Suprapubic skin (tissue), 4 donors: Measurements from ENCODE around the gene HMG20B. TPM values are rescaled to one million over a fixed set of nuclear protein-coding genes. Genes with fewer than 3 reads are reported as not detected.
A peak's percentile ranks its signal among the peaks of the same experiment; 100 is the strongest.

Experiments
- DNase-seq, 2 donors: peaks; one replicate each; pipeline ENCODE4 v3.0.0-alpha.2; 2019; ENCODE audit warnings: low spot score in 2 of 2
- H3K27ac ChIP-seq: fragments of 200-600 bp; sonication (generic); one replicate; pipeline ENCODE4 v1.5.1; 2019
- H3K27me3 ChIP-seq: fragments of 200-600 bp; sonication (generic); one replicate; pipeline ENCODE4 v1.5.1; 2019
- H3K36me3 ChIP-seq: fragments of 200-600 bp; sonication (generic); one replicate; pipeline ENCODE4 v1.5.1; 2019
- H3K4me1 ChIP-seq: fragments of 200-600 bp; sonication (generic); one replicate; pipeline ENCODE4 v1.5.1; 2019
- H3K4me3 ChIP-seq: fragments of 200-600 bp; sonication (generic); one replicate; pipeline ENCODE4 v1.5.1; 2019; ENCODE audit warnings: mild to moderate bottlenecking
- H3K9me3 ChIP-seq: fragments of 200-600 bp; sonication (generic); one replicate; pipeline ENCODE4 v1.5.1; 2019
- EP300 ChIP-seq: sonication (generic); formaldehyde crosslinking; IDR thresholded peaks from one replicate; pipeline ENCODE4 v1.6.1; 2017; ENCODE audit warnings: antibody characterized with exemption
- POLR2A ChIP-seq, 2 donors: fragments of 450-650 bp; IDR thresholded peaks; one replicate each; pipeline ENCODE4 v1.6.1; 2017; ENCODE audit warnings: antibody characterized with exemption in 2 of 2, mild to moderate bottlenecking in 2 of 2, moderate library complexity in 2 of 2
- POLR2AphosphoS5 ChIP-seq, 3 donors: sonication (generic); formaldehyde crosslinking; IDR thresholded peaks; one replicate each; pipeline ENCODE4 v1.6.1; 2017; ENCODE audit warnings: antibody characterized with exemption in 3 of 3
- WGBS: methylation state at CpG from one replicate; pipeline ENCODE4 v1.1.5; 2018; 5-methylcytosine and 5-hydroxymethylcytosine counted together
- total RNA-seq, 4 donors: library from RNA; depleted of rRNA; stranded (reverse); fragments of >200 nt; gene quantifications; one replicate each; pipeline ENCODE4 v1.1.0, GENCODE V29; 2016
- TF ChIP-seq, protein P1 (sequence below), 2 donors: fragments of 200-600 bp in 1 of 2; fragments of 450-650 bp in 1 of 2; sonication (generic) in 1 of 2; IDR thresholded peaks; one replicate each; pipeline ENCODE4 v1.5.1; 2016 to 2019; ENCODE audit warnings: antibody characterized with exemption in 2 of 2, mild to moderate bottlenecking in 1 of 2, moderate library complexity in 1 of 2

Gene HMG20B
- 100 to 1,000 TPM in 3 of 4 donors, 10 to 100 TPM in 1; 87.9 to 135 (median 118) TPM for total RNA-seq

- Histone ChIP-seq H3K27me3 (no peaks in the 10 kb centered on the region), H3K9me3 (no peaks in the 10 kb centered on the region), H3K4me3 (peak within 1 kb of the TSS; percentile 90), H3K4me1 (peaks cover 48% of the 10 kb centered on the region), H3K36me3 (peaks cover 4% of the 10 kb centered on the region), H3K27ac (peak within 1 kb of the TSS; percentile 86)
- DNase-seq, result no peak
- no CpG with 5 or more reads among the region's 30 CpGs for WGBS
- TF ChIP-seq POLR2AphosphoS5 (IDR thresholded peaks at IDR 0.05) (no peak), EP300 (no peak), POLR2A (IDR thresholded peaks at IDR 0.05) (no peak)
- TF ChIP-seq, protein P1, sequence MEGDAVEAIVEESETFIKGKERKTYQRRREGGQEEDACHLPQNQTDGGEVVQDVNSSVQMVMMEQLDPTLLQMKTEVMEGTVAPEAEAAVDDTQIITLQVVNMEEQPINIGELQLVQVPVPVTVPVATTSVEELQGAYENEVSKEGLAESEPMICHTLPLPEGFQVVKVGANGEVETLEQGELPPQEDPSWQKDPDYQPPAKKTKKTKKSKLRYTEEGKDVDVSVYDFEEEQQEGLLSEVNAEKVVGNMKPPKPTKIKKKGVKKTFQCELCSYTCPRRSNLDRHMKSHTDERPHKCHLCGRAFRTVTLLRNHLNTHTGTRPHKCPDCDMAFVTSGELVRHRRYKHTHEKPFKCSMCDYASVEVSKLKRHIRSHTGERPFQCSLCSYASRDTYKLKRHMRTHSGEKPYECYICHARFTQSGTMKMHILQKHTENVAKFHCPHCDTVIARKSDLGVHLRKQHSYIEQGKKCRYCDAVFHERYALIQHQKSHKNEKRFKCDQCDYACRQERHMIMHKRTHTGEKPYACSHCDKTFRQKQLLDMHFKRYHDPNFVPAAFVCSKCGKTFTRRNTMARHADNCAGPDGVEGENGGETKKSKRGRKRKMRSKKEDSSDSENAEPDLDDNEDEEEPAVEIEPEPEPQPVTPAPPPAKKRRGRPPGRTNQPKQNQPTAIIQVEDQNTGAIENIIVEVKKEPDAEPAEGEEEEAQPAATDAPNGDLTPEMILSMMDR (IDR thresholded peaks at IDR 0.05), result no peak
These were observed at the start of gene HMG20B for GRCh38 chr19:3572855-3573161. TSS of gene HMG20B (plus strand) at chr19:3572944. CDS start at chr19:3573310, 366 bp downstream.

DNA sequence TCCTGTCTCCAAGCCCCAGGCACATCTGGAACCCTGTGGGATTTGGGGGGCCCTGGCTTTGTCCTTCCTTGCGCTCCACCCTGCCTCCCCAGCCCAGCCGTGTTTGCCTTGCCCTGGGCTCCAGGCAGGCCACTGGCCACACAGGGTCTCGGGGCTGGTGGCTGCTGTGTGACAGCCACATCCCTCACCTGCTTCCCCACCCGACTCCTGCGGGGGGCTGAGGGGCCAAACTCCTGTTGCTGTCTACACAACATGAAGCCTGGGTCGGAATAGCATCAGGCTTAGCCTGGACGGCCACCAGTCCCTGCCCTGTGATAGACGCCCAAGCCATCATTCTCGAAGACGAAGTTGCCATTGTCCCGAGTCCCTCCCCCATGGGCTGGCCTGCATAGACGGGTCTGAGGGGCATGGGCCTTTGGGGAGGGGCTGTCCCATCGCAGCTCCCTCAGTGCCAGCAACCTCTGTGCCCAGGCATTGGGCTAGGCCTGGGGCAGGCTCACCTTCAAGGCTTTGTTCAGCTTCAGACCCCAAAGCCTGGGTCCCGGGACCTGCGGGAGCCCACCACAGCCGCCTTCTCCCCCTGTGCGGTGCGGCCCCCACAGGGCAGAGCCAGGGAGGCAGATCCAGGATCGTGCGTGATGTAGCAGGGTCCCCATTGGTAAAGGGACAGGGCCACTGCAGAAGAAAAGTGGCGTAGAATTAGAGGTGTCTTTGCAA, 49.2 kb upstream of the HMG20B start:
- peaks cover 72% of the 10 kb centered on the region for H3K36me3 ChIP-seq
- no peaks in the 10 kb centered on the region for H3K27me3 ChIP-seq
- 93% methylated on average over 3 of the region's 21 CpGs for WGBS
- H3K9me3 ChIP-seq, result no peaks in the 10 kb centered on the region
- H3K27ac ChIP-seq, result no peak overlapping the region
- DNase-seq, result no peak
- peaks cover 19% of the 10 kb centered on the region for H3K4me1 ChIP-seq
- TF ChIP-seq EP300, result no peak
- TF ChIP-seq, protein P1 (IDR thresholded peaks at IDR 0.05), result no peak
- no peak for TF ChIP-seq POLR2A (IDR thresholded peaks at IDR 0.05)
- no peak for TF ChIP-seq POLR2AphosphoS5 (IDR thresholded peaks at IDR 0.05)
- H3K4me3 ChIP-seq, result no peak overlapping the region

- 93% methylated on average over 28 of the region's 33 CpGs for WGBS
- H3K27me3 ChIP-seq, result no peaks in the 10 kb centered on the region
- no peaks in the 10 kb centered on the region for H3K9me3 ChIP-seq
- peaks cover 19% of the 10 kb centered on the region for H3K4me1 ChIP-seq
- H3K27ac ChIP-seq, result no peak overlapping the region
- TF ChIP-seq POLR2AphosphoS5 (IDR thresholded peaks at IDR 0.05) (no peak), POLR2A (IDR thresholded peaks at IDR 0.05) (no peak), EP300 (no peak)
- TF ChIP-seq, protein P1 (IDR thresholded peaks at IDR 0.05), result no peak
- peak in 1 of 2 donors; percentile 50 for DNase-seq
- H3K4me3 ChIP-seq, result no peak overlapping the region
- H3K36me3 ChIP-seq, result peaks cover 70% of the 10 kb centered on the region
These were observed 48.5 kb upstream of the HMG20B start for GRCh38 chr19:3524078-3524842.

GRCh38 chr19:3524904-3525451, 47.8 kb upstream of the HMG20B start:
- H3K27ac ChIP-seq, result no peak overlapping the region
- peaks cover 17% of the 10 kb centered on the region for H3K4me1 ChIP-seq
- peaks cover 63% of the 10 kb centered on the region for H3K36me3 ChIP-seq
- H3K9me3 ChIP-seq, result no peaks in the 10 kb centered on the region
- H3K27me3 ChIP-seq, result no peaks in the 10 kb centered on the region
- 95% methylated on average over 20 of the region's 20 CpGs for WGBS
- no peak for TF ChIP-seq POLR2A (IDR thresholded peaks at IDR 0.05)
- TF ChIP-seq EP300, result no peak
- TF ChIP-seq, protein P1 (IDR thresholded peaks at IDR 0.05), result no peak
- no peak for TF ChIP-seq POLR2AphosphoS5 (IDR thresholded peaks at IDR 0.05)
- H3K4me3 ChIP-seq, result no peak overlapping the region
- no peak for DNase-seq
